RWPE2 (cell line): Measurements from ENCODE around the gene ZNF792.
A peak's percentile ranks its signal among the peaks of the same experiment; 100 is the strongest.

Experiments used
- ATAC-seq: fragments of 200-7000 bp; cut with Tn5 transposase; 3 replicates; pipeline ENCODE4 v1.9.1; 2021; ENCODE audit warnings: low read depth
- DNase-seq: peaks from one replicate; pipeline ENCODE4 v3.0.0-alpha.2; 2020; ENCODE audit warnings: low spot score
- H3K27ac ChIP-seq: fragments of 450-650 bp; 2 replicates; pipeline ENCODE4 v1.5.1; 2017; ENCODE audit warnings: mild to moderate bottlenecking; ENCODE audit not compliant: poor library complexity, severe bottlenecking
- H3K27me3 ChIP-seq: fragments of 250-450 bp; sonication (Bioruptor Pico); 2 replicates; pipeline ENCODE4 v1.5.1; 2021; ENCODE audit warnings: mild to moderate bottlenecking, moderate library complexity; ENCODE audit not compliant: insufficient read depth, poor library complexity, severe bottlenecking
- H3K36me3 ChIP-seq: fragments of 250-450 bp; sonication (Bioruptor Pico); 2 replicates; pipeline ENCODE4 v1.5.1; 2020; ENCODE audit warnings: low read depth, mild to moderate bottlenecking, moderate library complexity
- H3K4me1 ChIP-seq: fragments of 250-450 bp; sonication (Bioruptor Pico); 2 replicates; pipeline ENCODE4 v1.5.1; 2021; ENCODE audit warnings: mild to moderate bottlenecking, moderate library complexity; ENCODE audit not compliant: insufficient read depth, poor library complexity, severe bottlenecking
- H3K4me3 ChIP-seq: fragments of 250-450 bp; sonication (Bioruptor Pico); 2 replicates; pipeline ENCODE4 v1.5.1; 2021; ENCODE audit warnings: mild to moderate bottlenecking, moderate library complexity; ENCODE audit not compliant: severe bottlenecking
- H3K9me3 ChIP-seq: fragments of 250-450 bp; sonication (Bioruptor Pico); 2 replicates; pipeline ENCODE4 v1.5.1; 2021; ENCODE audit warnings: mild to moderate bottlenecking, moderate library complexity; ENCODE audit not compliant: severe bottlenecking
- TF ChIP-seq, protein P1 (sequence below): fragments of 450-650 bp; IDR thresholded peaks from one replicate; pipeline ENCODE4 v1.5.1; 2017; ENCODE audit warnings: mild to moderate bottlenecking, moderate library complexity; ENCODE audit not compliant: poor library complexity, severe bottlenecking

The ZNF792 gene

DNA sequence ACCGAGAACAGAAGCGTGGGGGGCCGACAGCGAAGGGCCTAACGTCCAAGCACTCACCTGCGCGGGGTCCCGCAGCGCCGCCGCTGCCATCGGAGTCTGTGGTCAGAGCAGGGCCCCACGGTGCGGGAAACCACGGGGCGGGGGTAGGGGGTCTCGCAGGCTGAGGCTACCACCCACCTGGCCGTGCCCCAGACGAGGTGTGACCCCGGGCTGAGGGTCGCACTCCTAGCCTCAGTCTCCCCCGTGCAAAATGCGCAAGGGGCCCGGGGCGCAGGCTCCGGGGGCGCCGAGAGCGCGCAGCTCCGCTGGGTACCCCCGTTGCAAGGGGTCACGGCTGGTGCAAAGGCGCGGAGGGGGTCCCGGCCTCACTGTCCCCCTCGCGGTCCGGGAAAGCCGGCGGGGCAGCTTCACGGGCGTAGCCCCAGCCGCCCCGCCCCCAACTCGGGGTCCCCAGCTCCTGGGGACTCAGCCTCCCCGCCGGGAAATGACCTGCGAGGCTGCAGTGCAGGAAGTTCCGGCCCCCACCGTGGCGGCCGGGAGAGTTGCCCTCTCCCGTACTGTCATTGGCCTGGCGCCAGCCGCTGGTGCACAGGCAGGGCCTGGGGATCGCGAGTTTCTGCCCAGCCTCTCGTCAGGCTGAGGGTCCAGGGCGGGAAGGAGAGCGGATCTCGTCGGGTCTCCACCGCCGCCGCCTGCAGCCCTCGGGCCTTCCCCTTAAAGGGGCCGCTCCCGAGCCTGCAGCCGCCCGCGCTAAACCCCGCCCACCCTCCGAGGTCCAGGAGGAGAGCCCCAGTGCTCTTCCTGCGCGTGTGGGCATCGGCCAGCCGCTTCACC lies at the start of gene ZNF792:
ZNF792 (minus strand) TSS at position 657 of the 834 bp plus-strand sequence; CDS start at position 90, 567 bp downstream.
- H3K36me3 ChIP-seq, result peaks cover 19% of the 10 kb centered on the region
- peaks cover 3% of the 10 kb centered on the region for H3K9me3 ChIP-seq
- ATAC-seq, result peak; percentile 89
- H3K4me1 ChIP-seq, result peaks cover 9% of the 10 kb centered on the region
- peak within 1 kb of the TSS; percentile 83 for H3K4me3 ChIP-seq
- H3K27ac ChIP-seq, result no peak within 1 kb of the TSS
- DNase-seq, result peak; percentile 70
- no peaks in the 10 kb centered on the region for H3K27me3 ChIP-seq
- TF ChIP-seq, protein P1, sequence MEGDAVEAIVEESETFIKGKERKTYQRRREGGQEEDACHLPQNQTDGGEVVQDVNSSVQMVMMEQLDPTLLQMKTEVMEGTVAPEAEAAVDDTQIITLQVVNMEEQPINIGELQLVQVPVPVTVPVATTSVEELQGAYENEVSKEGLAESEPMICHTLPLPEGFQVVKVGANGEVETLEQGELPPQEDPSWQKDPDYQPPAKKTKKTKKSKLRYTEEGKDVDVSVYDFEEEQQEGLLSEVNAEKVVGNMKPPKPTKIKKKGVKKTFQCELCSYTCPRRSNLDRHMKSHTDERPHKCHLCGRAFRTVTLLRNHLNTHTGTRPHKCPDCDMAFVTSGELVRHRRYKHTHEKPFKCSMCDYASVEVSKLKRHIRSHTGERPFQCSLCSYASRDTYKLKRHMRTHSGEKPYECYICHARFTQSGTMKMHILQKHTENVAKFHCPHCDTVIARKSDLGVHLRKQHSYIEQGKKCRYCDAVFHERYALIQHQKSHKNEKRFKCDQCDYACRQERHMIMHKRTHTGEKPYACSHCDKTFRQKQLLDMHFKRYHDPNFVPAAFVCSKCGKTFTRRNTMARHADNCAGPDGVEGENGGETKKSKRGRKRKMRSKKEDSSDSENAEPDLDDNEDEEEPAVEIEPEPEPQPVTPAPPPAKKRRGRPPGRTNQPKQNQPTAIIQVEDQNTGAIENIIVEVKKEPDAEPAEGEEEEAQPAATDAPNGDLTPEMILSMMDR, result no peak

DNA sequence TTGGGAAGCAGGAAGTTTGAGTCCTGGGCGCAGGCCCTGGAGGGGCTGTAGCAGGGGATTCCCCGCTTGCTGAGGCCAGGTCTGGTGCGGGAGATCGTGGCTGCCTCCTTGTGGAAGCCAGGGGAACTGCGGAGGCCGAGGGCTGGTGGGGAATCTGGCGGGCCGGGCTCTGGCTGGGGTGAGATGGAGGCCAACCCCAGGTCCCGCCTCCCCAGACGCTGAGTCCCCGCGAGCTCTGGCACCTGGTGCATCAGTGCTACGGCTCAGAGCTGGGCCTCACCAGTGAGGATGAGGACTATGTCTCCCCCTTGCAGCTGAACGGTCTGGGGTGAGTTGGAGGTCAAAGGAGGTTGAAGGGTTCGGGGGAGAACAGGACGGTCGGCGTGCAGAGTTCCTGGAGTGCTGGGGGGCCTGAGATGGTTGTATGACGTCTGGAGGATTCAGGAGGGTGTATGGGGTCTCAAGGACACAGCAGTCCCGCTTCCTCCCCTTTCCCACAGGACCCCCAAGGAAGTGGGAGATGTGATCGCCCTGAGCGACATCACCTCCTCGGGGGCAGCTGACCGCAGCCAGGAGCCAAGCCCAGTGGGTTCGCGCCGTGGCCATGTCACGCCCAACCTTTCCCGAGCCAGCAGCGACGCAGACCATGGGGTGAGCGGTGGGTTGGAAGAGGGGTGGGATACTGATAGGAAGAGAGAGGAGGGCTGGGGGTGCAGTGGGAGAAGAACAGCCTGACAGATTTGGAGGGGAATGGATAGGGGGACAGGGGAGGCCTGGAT lies 49.2 kb upstream of the ZNF792 start:
- Histone ChIP-seq H3K36me3 (peaks cover 80% of the 10 kb centered on the region), H3K27me3 (no peaks in the 10 kb centered on the region), H3K9me3 (no peaks in the 10 kb centered on the region), H3K4me1 (no peaks in the 10 kb centered on the region), H3K4me3 (no peak overlapping the region), H3K27ac (no peak overlapping the region)
- DNase-seq, result no peak
- ATAC-seq, result no peak; the same call in 1 of the 3 replicates
- TF ChIP-seq, protein P1, result peak; percentile 51

DNA sequence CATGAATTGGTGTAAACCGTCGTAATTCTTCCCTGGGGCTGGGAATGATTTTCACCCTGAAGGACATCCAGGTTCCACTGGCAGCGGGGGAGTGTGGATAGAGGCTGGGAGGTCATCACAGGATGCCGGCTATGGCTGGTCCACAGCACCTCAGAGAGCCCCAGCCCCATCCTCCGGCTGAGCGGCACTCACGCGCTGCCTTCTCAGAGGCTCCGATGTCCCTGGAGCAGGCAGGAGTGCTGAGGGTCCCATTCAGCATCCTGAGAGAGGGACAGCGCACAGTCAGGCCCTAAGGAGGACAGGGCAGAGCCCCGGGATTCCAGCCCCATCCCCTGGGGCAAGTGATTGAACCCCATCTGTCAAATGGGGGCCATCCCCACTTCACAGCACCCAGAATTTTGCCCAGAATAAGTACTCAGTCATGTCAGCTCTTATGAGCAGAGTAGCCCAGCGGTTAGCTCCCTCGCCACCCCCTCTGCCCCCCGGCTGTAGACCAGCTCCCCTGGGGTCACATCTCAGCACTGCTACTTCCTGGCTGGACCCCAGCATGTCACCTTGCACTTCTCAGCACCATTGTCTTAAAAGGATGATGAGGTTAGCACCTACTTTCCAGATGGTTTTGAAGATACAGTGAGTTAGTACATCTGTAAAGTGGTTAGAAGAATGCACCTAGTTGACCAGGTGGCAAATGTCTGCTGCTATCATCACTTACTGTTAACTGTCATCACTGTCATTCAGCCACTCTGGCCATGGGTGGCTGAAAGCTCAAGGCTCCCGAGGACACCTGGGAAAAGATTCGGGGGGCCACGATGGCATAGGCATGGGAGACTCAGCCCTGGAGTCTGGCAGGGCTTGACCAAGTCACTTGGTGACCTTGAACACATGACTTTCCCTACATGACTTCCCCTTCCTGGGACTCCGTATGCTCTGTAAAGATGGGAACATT lies 48.0 kb upstream of the ZNF792 start:
- Histone ChIP-seq H3K4me1 (no peaks in the 10 kb centered on the region), H3K36me3 (peaks cover 77% of the 10 kb centered on the region), H3K9me3 (no peaks in the 10 kb centered on the region), H3K27me3 (no peaks in the 10 kb centered on the region), H3K27ac (no peak overlapping the region), H3K4me3 (no peak overlapping the region)
- DNase-seq (no peak), ATAC-seq (no peak)
- TF ChIP-seq, protein P1, result no peak

DNA sequence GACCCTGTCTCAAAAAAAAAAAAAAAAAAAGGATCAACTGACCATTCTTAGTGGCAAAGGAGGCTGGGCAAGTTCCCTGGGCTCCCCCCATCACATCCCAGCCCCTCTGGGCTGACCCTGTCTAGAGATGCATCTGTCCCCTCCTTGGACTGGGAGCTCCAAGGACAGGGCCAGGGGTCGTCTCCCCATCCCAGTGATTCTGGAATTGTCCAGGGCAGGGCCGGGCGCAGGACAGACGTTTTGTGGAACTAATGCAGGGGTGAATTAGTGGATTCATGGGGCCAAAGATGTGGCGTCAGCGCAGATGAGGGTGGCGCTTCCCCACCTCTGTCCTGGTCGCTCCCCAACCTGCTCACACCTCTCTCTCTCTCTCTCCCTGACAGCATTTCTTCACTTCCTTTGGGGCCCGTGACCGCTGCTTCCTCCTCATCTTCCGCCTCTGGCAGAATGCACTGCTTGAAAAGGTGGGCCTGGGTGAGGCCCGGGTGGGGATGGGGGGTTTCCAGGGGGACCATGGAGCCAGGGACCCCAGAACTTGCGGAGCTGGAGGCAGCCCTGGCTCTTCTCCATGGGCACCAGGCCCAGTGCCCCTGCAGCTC lies 47.2 kb upstream of the ZNF792 start:
- H3K36me3 ChIP-seq, result peaks cover 77% of the 10 kb centered on the region
- H3K27ac ChIP-seq, result no peak overlapping the region
- ATAC-seq, result no peak
- no peaks in the 10 kb centered on the region for H3K27me3 ChIP-seq
- DNase-seq, result no peak
- H3K4me3 ChIP-seq, result no peak overlapping the region
- H3K9me3 ChIP-seq, result no peaks in the 10 kb centered on the region
- TF ChIP-seq, protein P1, result no peak
- H3K4me1 ChIP-seq, result no peaks in the 10 kb centered on the region
